Caco-2 (cell line): ENCODE results near the gene METTL26. TPM values are rescaled to one million over a fixed set of nuclear protein-coding genes. Genes with fewer than 3 reads are reported as not detected.

Source experiments
- BruUV-seq: library from RNA; stranded (reverse); fragments of 400-500 nt; replicated peaks from 2 replicates; lab custom pipeline; 2021; lab: Mats Ljungman, UMichigan
- CTCF ChIA-PET: fragments of 300-600 bp; sonication (Branson Sonifier 250); formaldehyde crosslinking; loops from one replicate; lab custom pipeline; 2022; ENCODE audit warnings: antibody characterized with exemption; lab: Charles Lee
- POLR2A ChIA-PET: fragments of 300-600 bp; sonication (Branson Sonifier 250); formaldehyde crosslinking; loops from one replicate; lab custom pipeline; 2022; ENCODE audit warnings: antibody characterized with exemption; lab: Charles Lee
- DNase-seq, 2 experiments: peaks; one replicate each; pipeline versions ENCODE4 v3.0.0 to v3.0.0-alpha.2; 2020 to 2022
- H3K27me3 ChIP-seq: replicated peaks from 2 replicates; pipeline ENCODE4 v1.6.0; 2011; ENCODE audit warnings: low read length; ENCODE audit not compliant: control insufficient read depth, insufficient read depth
- H3K36me3 ChIP-seq: 2 replicates; pipeline ENCODE4 v1.5.1; 2011; ENCODE audit warnings: low read length; ENCODE audit not compliant: control insufficient read depth, insufficient read depth
- H3K4me1 ChIP-seq: fragments of 250-450 bp; sonication (Bioruptor Pico); 2 replicates; pipeline ENCODE4 v1.5.1; 2020; ENCODE audit warnings: mild to moderate bottlenecking
- H3K4me3 ChIP-seq: 2 replicates; pipeline ENCODE4 v1.5.1; 2011; ENCODE audit warnings: low read depth, mild to moderate bottlenecking, control low read depth, low read length
- H3K9me3 ChIP-seq: fragments of 250-450 bp; sonication (Bioruptor Pico); 2 replicates; pipeline ENCODE4 v1.5.1; 2020; ENCODE audit warnings: mild to moderate bottlenecking, moderate library complexity
- H3K27ac Mint-ChIP-seq: one replicate; pipeline ENCODE4 v1.8.0; 2022; ENCODE audit warnings: mixed read lengths; ENCODE audit not compliant: unreplicated experiment
- H3K27me3 Mint-ChIP-seq: one replicate; pipeline ENCODE4 v1.8.0; 2022; ENCODE audit warnings: mixed read lengths; ENCODE audit not compliant: insufficient read depth, unreplicated experiment
- H3K36me3 Mint-ChIP-seq: one replicate; pipeline ENCODE4 v1.8.0; 2022; ENCODE audit warnings: mild to moderate bottlenecking, mixed read lengths; ENCODE audit not compliant: insufficient read depth, unreplicated experiment
- H3K4me1 Mint-ChIP-seq: one replicate; pipeline ENCODE4 v1.8.0; 2022; ENCODE audit warnings: low read depth, mixed read lengths; ENCODE audit not compliant: unreplicated experiment
- H3K4me3 Mint-ChIP-seq: one replicate; pipeline ENCODE4 v1.8.0; 2022; ENCODE audit warnings: mild to moderate bottlenecking, moderate library complexity, mixed read lengths; ENCODE audit not compliant: unreplicated experiment
- H3K9me3 Mint-ChIP-seq: one replicate; pipeline ENCODE4 v1.8.0; 2022; ENCODE audit warnings: mixed read lengths; ENCODE audit not compliant: unreplicated experiment
- CTCF ChIP-seq, 2 experiments: fragments of 200-600 bp in 1 of 2; IDR thresholded peaks; 1 replicate in 1 of 2; 2 replicates in 1 of 2; pipeline versions ENCODE4 v1.5.1 to v1.8.0; 2011 to 2022; ENCODE audit warnings: antibody characterized with exemption in 1 of 2, control low read depth in 1 of 2, inconsistent platforms in 1 of 2, low read depth in 1 of 2, low read length in 1 of 2, mild to moderate bottlenecking in 1 of 2, moderate library complexity in 1 of 2; ENCODE audit not compliant: insufficient read depth in 1 of 2, severe bottlenecking in 1 of 2, unreplicated experiment in 1 of 2
- intact Hi-C: fragments of 100-400 bp; cut with micrococcal nuclease; formaldehyde crosslinking; loops from one replicate; pipeline ENCODE4 v1.10.0; 2022; ENCODE audit not compliant: unreplicated experiment
- total RNA-seq: library from RNA; stranded (reverse); gene quantifications from 2 replicates; pipeline ENCODE4 v1.2.3, GENCODE V29; 2022

Gene METTL26
- total RNA-seq, 1 experiment from 2014 or later: 67.4 TPM

- H3K4me1 ChIP-seq: no peaks in the 10 kb centered on the region
- H3K9me3 ChIP-seq: no peaks in the 10 kb centered on the region
- no peaks in the 10 kb centered on the region for H3K9me3 Mint-ChIP-seq
- no peak overlapping the region for H3K4me3 Mint-ChIP-seq
- H3K36me3 ChIP-seq: no peaks in the 10 kb centered on the region
- H3K27me3 ChIP-seq: no peaks in the 10 kb centered on the region
- H3K36me3 Mint-ChIP-seq: peaks cover 23% of the 10 kb centered on the region
- no peaks in the 10 kb centered on the region for H3K27me3 Mint-ChIP-seq
- BruUV-seq: no TSS peak
- DNase-seq: no peak
- H3K27ac Mint-ChIP-seq: peak overlapping the region; percentile 50
- intact Hi-C loops: no loop called here
- no peak for TF ChIP-seq CTCF (IDR thresholded peaks at IDR 0.05; ENCODE audit: insufficient read depth in 1 of 2, low read depth in 1 of 2, low read length in 1 of 2, severe bottlenecking in 1 of 2, unreplicated experiment in 1 of 2)
- H3K4me1 Mint-ChIP-seq: no peaks in the 10 kb centered on the region
- ChIA-PET CTCF (no interaction called here), POLR2A (no interaction called here)
- H3K4me3 ChIP-seq: no peak overlapping the region
These were observed 7.6 kb downstream of the METTL26 start for GRCh38 chr16:628321-629061.

- peaks cover 23% of the 10 kb centered on the region for H3K36me3 Mint-ChIP-seq
- no peak overlapping the region for H3K27ac Mint-ChIP-seq
- no peak overlapping the region for H3K4me3 ChIP-seq
- BruUV-seq: no TSS peak
- no peaks in the 10 kb centered on the region for H3K9me3 Mint-ChIP-seq
- H3K27me3 ChIP-seq: no peaks in the 10 kb centered on the region
- no peaks in the 10 kb centered on the region for H3K27me3 Mint-ChIP-seq
- H3K9me3 ChIP-seq: no peaks in the 10 kb centered on the region
- ChIA-PET POLR2A (no interaction called here), CTCF (no interaction called here)
- H3K36me3 ChIP-seq: no peaks in the 10 kb centered on the region
- intact Hi-C loops: no loop called here
- no peaks in the 10 kb centered on the region for H3K4me1 ChIP-seq
- no peak overlapping the region for H3K4me3 Mint-ChIP-seq
- peak in 1 of 2 experiments; percentile 40 for DNase-seq
- H3K4me1 Mint-ChIP-seq: no peaks in the 10 kb centered on the region
- no peak for TF ChIP-seq CTCF (IDR thresholded peaks at IDR 0.05; ENCODE audit: insufficient read depth in 1 of 2, low read depth in 1 of 2, low read length in 1 of 2, severe bottlenecking in 1 of 2, unreplicated experiment in 1 of 2)
These were observed 8.5 kb downstream of the METTL26 start for GRCh38 chr16:627454-628239.

- H3K27me3 ChIP-seq: no peaks in the 10 kb centered on the region
- H3K36me3 ChIP-seq: no peaks in the 10 kb centered on the region
- Mint-ChIP-seq H3K4me3 (no peak overlapping the region), H3K27ac (no peak overlapping the region), H3K27me3 (no peaks in the 10 kb centered on the region), H3K9me3 (no peaks in the 10 kb centered on the region), H3K4me1 (no peaks in the 10 kb centered on the region), H3K36me3 (peaks cover 19% of the 10 kb centered on the region)
- H3K4me1 ChIP-seq: no peaks in the 10 kb centered on the region
- ChIA-PET POLR2A (no interaction called here), CTCF (no interaction called here)
- no peak overlapping the region for H3K4me3 ChIP-seq
- no peak for DNase-seq
- intact Hi-C loops: no loop called here
- TF ChIP-seq CTCF (IDR thresholded peaks at IDR 0.05; ENCODE audit: insufficient read depth in 1 of 2, low read depth in 1 of 2, low read length in 1 of 2, severe bottlenecking in 1 of 2, unreplicated experiment in 1 of 2): no peak
- H3K9me3 ChIP-seq: no peaks in the 10 kb centered on the region
- BruUV-seq: no TSS peak
These were observed 9.2 kb downstream of the METTL26 start for GRCh38 chr16:626787-627453.
